ENCODE results near the gene LAMTOR4.
A peak's percentile ranks its signal among the peaks of the same experiment; 100 is the strongest.
"Not testable (repeated sequence)": the region's sequence is repeated elsewhere in the genome, so short reads cannot be mapped to it uniquely, and the experiment has no call there.

LAMTOR4 gene

GRCh38 chr7:100124301-100125230 lies 24.2 kb upstream of the LAMTOR4 start:
- DNase-seq: no peak

GRCh38 chr7:100126239-100126930 lies 22.3 kb upstream of the LAMTOR4 start:
- no peak for DNase-seq

GRCh38 chr7:100126931-100127865 lies 21.5 kb upstream of the LAMTOR4 start, which contains the start of gene MBLAC1:
Gene MBLAC1, plus strand, starts transcription at chr7:100126967. Its CDS starts 429 bp downstream, at chr7:100127396.
- DNase-seq: peak; percentile 80

- no peak for DNase-seq
These were observed 20.7 kb upstream of the LAMTOR4 start for GRCh38 chr7:100127866-100128636.

- no peak for DNase-seq
These were observed 20.1 kb upstream of the LAMTOR4 start for GRCh38 chr7:100128637-100128963.

GRCh38 chr7:100130220-100130607 lies 18.5 kb upstream of the LAMTOR4 start:
- not testable (repeated sequence) for DNase-seq

- DNase-seq: peak; percentile 20
These were observed 17.9 kb upstream of the LAMTOR4 start for GRCh38 chr7:100130608-100131453.

GRCh38 chr7:100132126-100132525 lies 16.6 kb upstream of the LAMTOR4 start:
- DNase-seq: no peak

- DNase-seq: no peak
These were observed 16.0 kb upstream of the LAMTOR4 start for GRCh38 chr7:100132697-100133151.

- DNase-seq: no peak
These were observed 10.6 kb upstream of the LAMTOR4 start for GRCh38 chr7:100137851-100138760.

- no peak for DNase-seq
These were observed 7.2 kb upstream of the LAMTOR4 start for GRCh38 chr7:100141555-100141949.

GRCh38 chr7:100142461-100142860 lies 6.3 kb upstream of the LAMTOR4 start:
- DNase-seq: no peak

- DNase-seq: not testable (repeated sequence)
These were observed 2.4 kb upstream of the LAMTOR4 start for GRCh38 chr7:100146350-100146749.

- no peak for DNase-seq
These were observed 1.4 kb upstream of the LAMTOR4 start for GRCh38 chr7:100147278-100147677.

GRCh38 chr7:100148225-100148558 lies 526 bp upstream of the LAMTOR4 start:
- DNase-seq: no peak

GRCh38 chr7:100152404-100152803 lies 3.7 kb downstream of the LAMTOR4 start:
- DNase-seq: no peak

GRCh38 chr7:100152937-100153666 lies 4.4 kb downstream of the LAMTOR4 start:
- no peak for DNase-seq

GRCh38 chr7:100153708-100154535 lies 5.2 kb downstream of the LAMTOR4 start:
- no peak for DNase-seq

All from NCI-H1048 (cell line).